Vagina (tissue), 2 donors: ENCODE measurements around the gene INO80D.

Experiments
- POLR2A ChIP-seq, 2 donors: fragments of 450-650 bp; IDR thresholded peaks; one replicate each; pipeline ENCODE4 v1.6.1; 2017; ENCODE audit warnings: antibody characterized with exemption in 2 of 2, mild to moderate bottlenecking in 2 of 2, moderate library complexity in 2 of 2
- POLR2AphosphoS5 ChIP-seq, 2 donors: sonication (generic); formaldehyde crosslinking; IDR thresholded peaks; one replicate each; pipeline ENCODE4 v1.9.0; 2017; ENCODE audit warnings: antibody characterized with exemption in 2 of 2, mild to moderate bottlenecking in 2 of 2, low read depth in 1 of 2; ENCODE audit not compliant: insufficient read depth in 1 of 2
- TF ChIP-seq, protein P1 (sequence below), 3 experiments: fragments of 450-650 bp in 2 of 3; fragments of 200-600 bp in 1 of 3; sonication (generic) in 1 of 3; IDR thresholded peaks; one replicate each; pipeline ENCODE4 v1.5.1; 2017 to 2019; ENCODE audit warnings: antibody characterized with exemption in 3 of 3, mild to moderate bottlenecking in 2 of 3, moderate library complexity in 2 of 3

GRCh38 chr2:206105038-206105437, 19.1 kb upstream of the INO80D start:
- TF ChIP-seq, protein P1, sequence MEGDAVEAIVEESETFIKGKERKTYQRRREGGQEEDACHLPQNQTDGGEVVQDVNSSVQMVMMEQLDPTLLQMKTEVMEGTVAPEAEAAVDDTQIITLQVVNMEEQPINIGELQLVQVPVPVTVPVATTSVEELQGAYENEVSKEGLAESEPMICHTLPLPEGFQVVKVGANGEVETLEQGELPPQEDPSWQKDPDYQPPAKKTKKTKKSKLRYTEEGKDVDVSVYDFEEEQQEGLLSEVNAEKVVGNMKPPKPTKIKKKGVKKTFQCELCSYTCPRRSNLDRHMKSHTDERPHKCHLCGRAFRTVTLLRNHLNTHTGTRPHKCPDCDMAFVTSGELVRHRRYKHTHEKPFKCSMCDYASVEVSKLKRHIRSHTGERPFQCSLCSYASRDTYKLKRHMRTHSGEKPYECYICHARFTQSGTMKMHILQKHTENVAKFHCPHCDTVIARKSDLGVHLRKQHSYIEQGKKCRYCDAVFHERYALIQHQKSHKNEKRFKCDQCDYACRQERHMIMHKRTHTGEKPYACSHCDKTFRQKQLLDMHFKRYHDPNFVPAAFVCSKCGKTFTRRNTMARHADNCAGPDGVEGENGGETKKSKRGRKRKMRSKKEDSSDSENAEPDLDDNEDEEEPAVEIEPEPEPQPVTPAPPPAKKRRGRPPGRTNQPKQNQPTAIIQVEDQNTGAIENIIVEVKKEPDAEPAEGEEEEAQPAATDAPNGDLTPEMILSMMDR (IDR thresholded peaks at IDR 0.05): no peak
- TF ChIP-seq POLR2AphosphoS5 (IDR thresholded peaks at IDR 0.05; ENCODE audit: insufficient read depth in 1 of 2, low read depth in 1 of 2) (no peak), POLR2A (IDR thresholded peaks at IDR 0.05) (no peak)
